Spleen (tissue), 11 donors: Measurements from ENCODE around the gene RPLP1. TPM values are rescaled to one million over a fixed set of nuclear protein-coding genes. Genes with fewer than 3 reads are reported as not detected.

Source experiments
- DNase-seq: peaks from one replicate; pipeline ENCODE4 v3.0.0-alpha.2; 2020
- H3K27ac ChIP-seq, 8 donors: fragments of 200-600 bp; sonication (generic) in 7 of 8; 1 replicate in 4 of 8; 2 replicates in 4 of 8; pipeline versions ENCODE4 v1.5.0 to v1.8.0; 2016 to 2021; ENCODE audit warnings: inconsistent platforms in 4 of 8, mild to moderate bottlenecking in 4 of 8, moderate library complexity in 1 of 8
- H3K27me3 ChIP-seq, 7 donors: fragments of 200-600 bp; sonication (generic) in 6 of 7; replicated peaks in 1 of 7; 1 replicate in 4 of 7; 2 replicates in 3 of 7; pipeline versions ENCODE4 v1.5.0 to v1.8.0; 2016 to 2021; ENCODE audit warnings: inconsistent platforms in 3 of 7, mild to moderate bottlenecking in 1 of 7
- H3K36me3 ChIP-seq, 6 donors: fragments of 200-600 bp; sonication (generic) in 5 of 6; 1 replicate in 4 of 6; 2 replicates in 2 of 6; pipeline versions ENCODE4 v1.5.0 to v1.8.0; 2016 to 2021; ENCODE audit warnings: inconsistent platforms in 2 of 6
- H3K4me1 ChIP-seq, 6 donors: fragments of 200-600 bp; sonication (generic) in 5 of 6; 1 replicate in 3 of 6; 2 replicates in 3 of 6; pipeline versions ENCODE4 v1.5.0 to v1.8.0; 2016 to 2021; ENCODE audit warnings: inconsistent platforms in 3 of 6
- H3K4me3 ChIP-seq, 8 donors: fragments of 200-600 bp; sonication (generic) in 7 of 8; 1 replicate in 4 of 8; 2 replicates in 4 of 8; pipeline versions ENCODE4 v1.5.0 to v1.8.0; 2016 to 2021; ENCODE audit warnings: inconsistent platforms in 4 of 8, mild to moderate bottlenecking in 4 of 8, moderate library complexity in 2 of 8
- H3K9me3 ChIP-seq, 8 donors: fragments of 200-600 bp; sonication (generic) in 7 of 8; 1 replicate in 4 of 8; 2 replicates in 4 of 8; pipeline versions ENCODE4 v1.5.0 to v1.8.0; 2016 to 2021; ENCODE audit warnings: inconsistent platforms in 4 of 8
- CTCF ChIP-seq, 11 experiments: fragments of 200-600 bp in 7 of 11; fragments of 450-650 bp in 4 of 11; sonication (generic) in 4 of 11; IDR thresholded peaks in 8 of 11; conservative IDR thresholded peaks in 3 of 11; 1 replicate in 7 of 11; 2 replicates in 4 of 11; pipeline versions ENCODE4 v1.4.0 to v1.8.0; 2016 to 2021; ENCODE audit warnings: antibody characterized with exemption in 11 of 11, inconsistent platforms in 4 of 11, mild to moderate bottlenecking in 1 of 11
- POLR2A ChIP-seq, 3 donors: fragments of 450-650 bp; IDR thresholded peaks; one replicate each; pipeline ENCODE4 v1.5.1; 2017; ENCODE audit warnings: antibody characterized with exemption in 3 of 3, mild to moderate bottlenecking in 1 of 3
- POLR2AphosphoS5 ChIP-seq, 3 donors: sonication (generic); formaldehyde crosslinking; IDR thresholded peaks; one replicate each; pipeline ENCODE4 v1.5.1; 2017; ENCODE audit warnings: antibody characterized with exemption in 3 of 3
- WGBS, 5 donors: extraction: QIAGEN DNeasy Blood & Tissue Kit in 3 of 5; methylation state at CpG; one replicate each; pipeline versions ENCODE4 v1.1.5 to v1.1.7; 2013 to 2018; 5-methylcytosine and 5-hydroxymethylcytosine counted together
- intact Hi-C: fragments of 100-400 bp; cut with DNase I; formaldehyde crosslinking; loops from one replicate; pipeline ENCODE4 v1.15.0; 2023; ENCODE audit warnings: low total_unique reads
- polyA plus RNA-seq, 3 donors: library from polyadenylated mRNA; stranded (reverse); fragments of 200-250 nt; gene quantifications; one replicate each; pipeline ENCODE4 v1.2.1, GENCODE V29; 2013
- total RNA-seq, 7 donors: library from RNA; depleted of rRNA in 3 of 7; stranded (reverse); fragments of >200 nt in 3 of 7; fragmentation: NEBNext Ultra II Directional in 4 of 7; extraction: Animal tissue kit (Norgen Biotek cat#: 25700) in 4 of 7; gene quantifications; one replicate each; pipeline versions ENCODE4 v1.1.0 to v1.2.1, GENCODE V29; 2016 to 2021
- donor health status: healthy with polysubstance abuse.
- donor health status: DM: no; HTN: no; CAD: no; lungs with moderate emphysema.
- donor health status: DM: no; HTN: no; CAD: no.
- donor health status: Bipolar disorder and iron deficiency.
- donor health status: healthy.
- donor health status: DM: no; HTN: no; CAD: no.
- donor health status: DM: yes; HTN: yes; CAD: no.

The RPLP1 gene
- total and polyA plus RNA-seq, 10 donors, result 439 to 3,995 (median 1,492) TPM

- DNase-seq, result no peak
- H3K36me3 ChIP-seq, result peaks cover 0 to 17% (median 0%) of the 10 kb centered on the region in 6 donors
- H3K4me1 ChIP-seq, result peaks cover 0 to 30% (median 19%) of the 10 kb centered on the region in 6 donors
- H3K4me3 ChIP-seq, result no peak overlapping the region
- H3K27me3 ChIP-seq, result peaks cover 0 to 8% (median 0%) of the 10 kb centered on the region in 7 donors
- intact Hi-C loops, result no loop called here
- no peak overlapping the region for H3K27ac ChIP-seq
- H3K9me3 ChIP-seq, result no peaks in the 10 kb centered on the region
- no peak for TF ChIP-seq POLR2AphosphoS5 (IDR thresholded peaks at IDR 0.05)
- TF ChIP-seq CTCF (IDR thresholded peaks at IDR 0.05 in 8 of 11, conservative IDR thresholded peaks at IDR 0.05 in 3 of 11), result no peak
- no peak for TF ChIP-seq POLR2A (IDR thresholded peaks at IDR 0.05)
These were observed 35.0 kb upstream of the RPLP1 start for GRCh38 chr15:69417581-69417980.

- DNase-seq, result no peak
- H3K36me3 ChIP-seq, result peaks cover 0 to 43% (median 0%) of the 10 kb centered on the region in 6 donors
- no peaks in the 10 kb centered on the region for H3K27me3 ChIP-seq
- no peak for TF ChIP-seq POLR2A (IDR thresholded peaks at IDR 0.05)
- TF ChIP-seq POLR2AphosphoS5 (IDR thresholded peaks at IDR 0.05), result no peak
- no peak for TF ChIP-seq CTCF (IDR thresholded peaks at IDR 0.05 in 8 of 11, conservative IDR thresholded peaks at IDR 0.05 in 3 of 11)
- H3K4me3 ChIP-seq, result no peak overlapping the region
- H3K9me3 ChIP-seq, result no peaks in the 10 kb centered on the region
- H3K27ac ChIP-seq, result no peak overlapping the region
- no peaks in the 10 kb centered on the region for H3K4me1 ChIP-seq
- intact Hi-C loops, result no loop called here
These were observed 31.1 kb upstream of the RPLP1 start for GRCh38 chr15:69421498-69421897.

DNA sequence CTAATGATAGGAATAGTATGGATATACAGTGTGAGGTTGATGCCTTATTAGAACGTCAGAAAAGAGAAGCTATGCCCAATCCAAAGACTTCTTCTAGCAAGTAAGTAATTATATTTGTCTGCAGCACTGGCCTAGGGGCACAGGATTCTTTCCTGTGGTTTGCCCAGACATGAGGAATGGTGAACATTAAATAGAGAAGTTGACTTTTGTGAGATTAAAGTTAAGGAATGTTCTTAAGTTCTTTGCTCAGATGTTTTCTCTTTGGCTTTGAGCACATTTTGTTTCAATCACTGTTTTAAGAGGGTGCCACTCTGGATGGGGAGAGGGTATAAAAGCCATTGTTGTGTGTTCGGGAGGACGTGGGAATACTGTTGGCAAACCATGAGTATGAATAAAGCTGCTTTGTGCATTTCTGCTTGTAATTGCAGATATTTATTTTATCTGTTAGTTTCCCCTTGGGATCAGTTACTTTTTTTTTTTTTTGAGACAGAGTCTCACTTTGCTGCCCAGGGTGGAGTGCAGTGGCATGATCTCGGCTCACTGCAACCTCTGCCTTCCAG lies 30.2 kb upstream of the RPLP1 start:
- Histone ChIP-seq H3K27ac (no peak overlapping the region), H3K27me3 (no peaks in the 10 kb centered on the region), H3K4me1 (no peaks in the 10 kb centered on the region), H3K36me3 (peaks cover 0 to 52% (median 0%) of the 10 kb centered on the region in 6 donors), H3K4me3 (no peak overlapping the region), H3K9me3 (no peaks in the 10 kb centered on the region)
- 89 to 94% (median 91%) methylated on average over 4 of the region's 4 CpGs for WGBS, 5 donors
- intact Hi-C loops, result no loop called here
- DNase-seq, result no peak
- TF ChIP-seq POLR2A (IDR thresholded peaks at IDR 0.05) (no peak), POLR2AphosphoS5 (IDR thresholded peaks at IDR 0.05) (no peak), CTCF (IDR thresholded peaks at IDR 0.05 in 8 of 11, conservative IDR thresholded peaks at IDR 0.05 in 3 of 11) (no peak)

- H3K4me3 ChIP-seq, result no peak overlapping the region
- intact Hi-C loops, result no loop called here
- peaks cover 0 to 54% (median 0%) of the 10 kb centered on the region in 6 donors for H3K36me3 ChIP-seq
- no peak for DNase-seq
- H3K27me3 ChIP-seq, result no peaks in the 10 kb centered on the region
- H3K4me1 ChIP-seq, result no peaks in the 10 kb centered on the region
- TF ChIP-seq POLR2A (IDR thresholded peaks at IDR 0.05) (no peak), CTCF (IDR thresholded peaks at IDR 0.05 in 8 of 11, conservative IDR thresholded peaks at IDR 0.05 in 3 of 11) (no peak), POLR2AphosphoS5 (IDR thresholded peaks at IDR 0.05) (no peak)
- no peak overlapping the region for H3K27ac ChIP-seq
- WGBS, 5 donors, result 90 to 97% (median 97%) methylated on average over 2 of the region's 2 CpGs
- H3K9me3 ChIP-seq, result no peaks in the 10 kb centered on the region
These were observed 28.6 kb upstream of the RPLP1 start for GRCh38 chr15:69424001-69424400.
